Mesendoderm (in vitro differentiated cells): ENCODE data around the gene CCDC188. TPM values are rescaled to one million over a fixed set of nuclear protein-coding genes. Genes with fewer than 3 reads are reported as not detected.

Experiments
- small RNA-seq: library from polyadenylated mRNA; stranded (forward); fragments of <200 nt; extraction: miRNeasy Mini kit (QIAGEN cat#:217004); gene quantifications from one replicate; pipeline ENCODE3, GENCODE V24; 2013; ENCODE audit not compliant: insufficient read depth

Gene CCDC188

Small RNA genes within 50 kb of the gene (small RNA-seq; reads per million reads assigned to genes)
- gene MIR6816, result 0.54 reads per million
- not detected for gene RF00599
